ENCODE data around the gene EGLN1. TPM values are rescaled to one million over a fixed set of nuclear protein-coding genes. Genes with fewer than 3 reads are reported as not detected.
"Not testable (repeated sequence)": the region's sequence is repeated elsewhere in the genome, so short reads cannot be mapped to it uniquely, and the experiment has no call there.

EGLN1 gene
- total RNA-seq, 4 donors from 2014 or later = 36.6 to 48.5 (median 42.2) TPM

DNA sequence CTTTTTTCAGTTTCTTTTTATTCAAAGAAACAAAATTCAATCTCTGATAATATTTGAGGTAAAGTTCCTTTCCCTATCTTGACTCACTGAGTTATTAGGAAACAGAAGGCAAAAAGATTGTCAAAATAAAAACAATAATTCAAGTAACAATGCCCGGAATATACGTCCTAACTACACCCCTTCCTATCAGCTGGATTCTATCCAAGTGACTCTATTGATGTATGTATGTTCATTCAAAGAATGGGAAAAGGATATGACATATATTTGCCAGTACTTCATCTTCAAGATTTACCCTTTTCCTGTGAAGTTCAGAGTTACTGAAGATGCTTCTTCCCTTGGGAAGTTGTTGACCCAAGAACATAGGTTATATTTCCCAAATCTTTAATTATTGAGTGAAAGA, 70.3 kb downstream of the EGLN1 start:
- DNase-seq = no peak
- no peak overlapping the region for H3K27ac ChIP-seq
- peaks cover 19 to 21% of the 10 kb centered on the region in 2 donors for H3K36me3 ChIP-seq
- WGBS, 2 donors = 80 to 86% methylated on average over 2 of the region's 2 CpGs
- no peaks in the 10 kb centered on the region for H3K4me1 ChIP-seq
- H3K27me3 ChIP-seq = no peaks in the 10 kb centered on the region
- no peak overlapping the region for H3K4me3 ChIP-seq (replicated peaks in 1 of 3)
- intact Hi-C loops (cut with DNase I) = no loop called here
- TF ChIP-seq POLR2A (IDR thresholded peaks at IDR 0.05) = no peak
- TF ChIP-seq, protein P1, sequence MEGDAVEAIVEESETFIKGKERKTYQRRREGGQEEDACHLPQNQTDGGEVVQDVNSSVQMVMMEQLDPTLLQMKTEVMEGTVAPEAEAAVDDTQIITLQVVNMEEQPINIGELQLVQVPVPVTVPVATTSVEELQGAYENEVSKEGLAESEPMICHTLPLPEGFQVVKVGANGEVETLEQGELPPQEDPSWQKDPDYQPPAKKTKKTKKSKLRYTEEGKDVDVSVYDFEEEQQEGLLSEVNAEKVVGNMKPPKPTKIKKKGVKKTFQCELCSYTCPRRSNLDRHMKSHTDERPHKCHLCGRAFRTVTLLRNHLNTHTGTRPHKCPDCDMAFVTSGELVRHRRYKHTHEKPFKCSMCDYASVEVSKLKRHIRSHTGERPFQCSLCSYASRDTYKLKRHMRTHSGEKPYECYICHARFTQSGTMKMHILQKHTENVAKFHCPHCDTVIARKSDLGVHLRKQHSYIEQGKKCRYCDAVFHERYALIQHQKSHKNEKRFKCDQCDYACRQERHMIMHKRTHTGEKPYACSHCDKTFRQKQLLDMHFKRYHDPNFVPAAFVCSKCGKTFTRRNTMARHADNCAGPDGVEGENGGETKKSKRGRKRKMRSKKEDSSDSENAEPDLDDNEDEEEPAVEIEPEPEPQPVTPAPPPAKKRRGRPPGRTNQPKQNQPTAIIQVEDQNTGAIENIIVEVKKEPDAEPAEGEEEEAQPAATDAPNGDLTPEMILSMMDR (IDR thresholded peaks at IDR 0.05) = no peak
- no peaks in the 10 kb centered on the region for H3K9me3 ChIP-seq

GRCh38 chr1:231348856-231349255, 73.2 kb downstream of the EGLN1 start:
- peaks cover 19 to 21% of the 10 kb centered on the region in 2 donors for H3K36me3 ChIP-seq
- intact Hi-C loops (cut with DNase I); H3K4me1 ChIP-seq; H3K27ac ChIP-seq; H3K4me3 ChIP-seq (replicated peaks in 1 of 3); DNase-seq; H3K9me3 ChIP-seq; H3K27me3 ChIP-seq: not testable (repeated sequence)
- 91 to 97% methylated on average over 1 of the region's 1 CpG for WGBS, 2 donors

DNA sequence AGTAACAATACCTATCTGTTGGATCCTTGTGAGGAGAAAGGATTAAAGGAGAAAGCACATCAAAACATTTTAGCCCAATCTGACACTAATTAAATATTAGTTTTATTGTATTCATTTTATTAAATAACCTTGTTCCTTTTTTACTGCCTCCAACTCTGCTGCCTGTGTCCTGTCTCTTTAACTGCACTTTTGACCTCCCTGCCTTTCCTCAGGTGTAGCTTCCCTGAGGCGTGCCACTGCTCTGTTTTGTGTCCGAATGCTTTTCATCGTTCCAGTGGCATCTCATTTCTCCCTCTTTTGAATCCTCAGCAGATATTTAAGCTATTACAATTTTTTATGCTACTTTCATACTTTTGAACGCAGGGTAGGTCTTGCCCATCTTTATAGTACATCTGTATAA, 73.6 kb downstream of the EGLN1 start:
- no peak overlapping the region for H3K4me3 ChIP-seq (replicated peaks in 1 of 3)
- no peaks in the 10 kb centered on the region for H3K4me1 ChIP-seq
- peaks cover 19 to 21% of the 10 kb centered on the region in 2 donors for H3K36me3 ChIP-seq
- H3K27me3 ChIP-seq = no peaks in the 10 kb centered on the region
- no peaks in the 10 kb centered on the region for H3K9me3 ChIP-seq
- no peak for DNase-seq
- H3K27ac ChIP-seq = no peak overlapping the region
- TF ChIP-seq, protein P1 (IDR thresholded peaks at IDR 0.05) = no peak
- TF ChIP-seq POLR2A (IDR thresholded peaks at IDR 0.05) = no peak
- 97 to 98% methylated on average over 4 of the region's 4 CpGs for WGBS, 2 donors
- intact Hi-C loops (cut with DNase I) = no loop called here

- WGBS, 2 donors = 97 to 98% methylated on average over 4 of the region's 4 CpGs
- Histone ChIP-seq H3K9me3 (no peaks in the 10 kb centered on the region), H3K4me1 (no peaks in the 10 kb centered on the region), H3K27ac (no peak overlapping the region), H3K36me3 (peaks cover 20 to 22% of the 10 kb centered on the region in 2 donors), H3K4me3 (replicated peaks in 1 of 3) (no peak overlapping the region), H3K27me3 (no peaks in the 10 kb centered on the region)
- no peak for DNase-seq
- TF ChIP-seq, protein P1 (IDR thresholded peaks at IDR 0.05) = no peak
- no peak for TF ChIP-seq POLR2A (IDR thresholded peaks at IDR 0.05)
- intact Hi-C loops (cut with DNase I) = no loop called here
Measured at GRCh38 chr1:231347961-231348360, 74.1 kb downstream of the EGLN1 start.

DNA sequence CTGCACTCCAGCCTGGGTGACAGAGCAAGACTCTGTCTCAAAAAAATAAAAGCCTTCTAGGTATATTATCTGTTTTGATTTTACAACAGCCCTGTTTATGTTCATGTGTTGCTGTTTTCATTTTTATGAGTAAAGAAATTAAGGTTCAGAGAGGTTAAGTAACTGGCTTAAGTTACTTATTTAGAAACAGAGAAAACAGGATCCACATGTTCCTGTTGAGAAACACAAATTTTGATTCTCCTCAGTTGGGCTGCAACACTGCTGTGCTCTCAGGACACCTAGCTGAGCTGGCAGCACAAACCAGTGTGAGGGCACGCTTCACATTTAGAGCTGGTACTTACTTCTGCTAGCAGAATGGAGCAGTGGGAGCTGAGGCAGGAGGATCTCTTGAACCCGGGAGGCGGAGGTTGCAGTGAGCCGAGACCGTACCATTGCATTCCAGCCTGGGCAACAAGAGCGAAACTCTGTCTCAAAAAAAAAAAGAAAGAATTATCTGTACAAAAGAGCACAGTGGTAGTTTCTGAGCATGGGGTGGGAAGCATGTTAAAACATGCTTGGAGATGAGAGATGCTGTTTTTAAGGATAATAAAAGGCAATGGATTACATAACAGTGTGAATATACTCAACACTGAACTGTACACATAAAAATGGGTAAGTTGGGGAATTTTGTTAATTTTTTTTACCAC, 81.6 kb downstream of the EGLN1 start:
- 95 to 96% methylated on average over 6 of the region's 6 CpGs for WGBS, 2 donors
- no peak overlapping the region for H3K27ac ChIP-seq
- TF ChIP-seq, protein P1 (IDR thresholded peaks at IDR 0.05) = no peak
- TF ChIP-seq POLR2A (IDR thresholded peaks at IDR 0.05) = no peak
- no peaks in the 10 kb centered on the region for H3K9me3 ChIP-seq
- H3K4me3 ChIP-seq (replicated peaks in 1 of 3) = no peak overlapping the region
- H3K27me3 ChIP-seq = no peaks in the 10 kb centered on the region
- H3K36me3 ChIP-seq = peaks cover 3 to 4% of the 10 kb centered on the region in 2 donors
- H3K4me1 ChIP-seq = peaks cover 23 to 25% of the 10 kb centered on the region in 2 donors
- intact Hi-C loops (cut with DNase I) = no loop called here
- DNase-seq = no peak

Data from thyroid gland (tissue), 4 donors.